Panc1 (cell line): ENCODE measurements around the gene LPIN2. TPM values are rescaled to one million over a fixed set of nuclear protein-coding genes. Genes with fewer than 3 reads are reported as not detected.

Experiments used
- ATAC-seq: fragments of 200-7000 bp; cut with Tn5 transposase; 2 replicates; pipeline ENCODE4 v1.9.1; 2020; ENCODE audit warnings: mild to moderate bottlenecking, moderate library complexity
- BruUV-seq: library from RNA; stranded (reverse); fragments of 400-500 nt; replicated peaks from 2 replicates; lab custom pipeline; 2021; lab: Mats Ljungman, UMichigan
- CTCF ChIA-PET: fragments of 300-600 bp; sonication (Branson Sonifier 250); formaldehyde crosslinking; loops from one replicate; lab custom pipeline; 2022; ENCODE audit warnings: antibody characterized with exemption; lab: Charles Lee
- POLR2A ChIA-PET: fragments of 300-600 bp; sonication (Branson Sonifier 250); formaldehyde crosslinking; loops from one replicate; lab custom pipeline; 2022; ENCODE audit warnings: antibody characterized with exemption; lab: Charles Lee
- DNase-seq: peaks from one replicate; pipeline ENCODE4 v3.0.0-alpha.2; 2010; ENCODE audit warnings: low read depth, low spot score
- H3K27ac ChIP-seq: 2 replicates; pipeline ENCODE4 v1.5.1; 2011; ENCODE audit warnings: mild to moderate bottlenecking, low read length, inconsistent platforms
- H3K27me3 ChIP-seq: fragments of 200-500 bp; sonication (Bioruptor generic); 2 replicates; pipeline ENCODE4 v1.6.0; 2014; ENCODE audit warnings: low read length, inconsistent platforms; ENCODE audit not compliant: control insufficient read depth, insufficient read depth
- H3K36me3 ChIP-seq: fragments of 200-500 bp; sonication (Bioruptor generic); 2 replicates; pipeline ENCODE4 v1.5.1; 2014; ENCODE audit warnings: inconsistent platforms, mild to moderate bottlenecking, low read length, moderate library complexity; ENCODE audit not compliant: control insufficient read depth, insufficient read depth
- H3K4me1 ChIP-seq: 2 replicates; pipeline ENCODE4 v1.5.1; 2011; ENCODE audit warnings: inconsistent platforms, mild to moderate bottlenecking, low read length, moderate library complexity; ENCODE audit not compliant: control insufficient read depth, insufficient read depth
- H3K4me3 ChIP-seq, 2 experiments: 2 replicates each; pipeline ENCODE4 v1.5.1; 2011 to 2012; ENCODE audit warnings: low read depth in 2 of 2, low read length in 2 of 2, mild to moderate bottlenecking in 2 of 2, inconsistent platforms in 1 of 2, moderate library complexity in 1 of 2
- H3K9me3 ChIP-seq: fragments of 200-500 bp; sonication (Bioruptor generic); 2 replicates; pipeline ENCODE4 v1.5.1; 2014; ENCODE audit warnings: low read depth, mild to moderate bottlenecking, inconsistent platforms, low read length, moderate library complexity; ENCODE audit not compliant: control insufficient read depth, insufficient read depth
- CTCF ChIP-seq: fragments of 450-650 bp; IDR thresholded peaks from 2 replicates; pipeline ENCODE4 v1.5.1; 2017; ENCODE audit warnings: mild to moderate bottlenecking
- POLR2AphosphoS5 ChIP-seq: IDR thresholded peaks from 2 replicates; pipeline ENCODE4 v1.6.1; 2012; ENCODE audit warnings: mild to moderate bottlenecking, low read depth, low read length, moderate library complexity
- SIN3A ChIP-seq: IDR thresholded peaks from 2 replicates; pipeline ENCODE4 v1.6.1; 2012; ENCODE audit warnings: low read depth, mild to moderate bottlenecking, low read length, moderate library complexity, borderline replicate concordance; ENCODE audit not compliant: insufficient read depth
- TCF7L2 ChIP-seq: IDR thresholded peaks from 2 replicates; pipeline ENCODE4 v1.6.1; 2011; ENCODE audit warnings: mild to moderate bottlenecking, low read depth, low read length, inconsistent platforms
- in situ Hi-C: cut with HindIII; loops from 2 replicates; pipeline ENCODE4 v1.10.0; 2016; ENCODE audit warnings: low sequenced_read_pairs, low pct_unique_long_range_greater_than_20kb
- intact Hi-C: fragments of 100-400 bp; cut with micrococcal nuclease; formaldehyde crosslinking; loops from one replicate; pipeline ENCODE4 v1.10.0; 2022; ENCODE audit not compliant: unreplicated experiment
- total RNA-seq: library from RNA; stranded (reverse); gene quantifications from one replicate; pipeline ENCODE4 v1.2.1, GENCODE V29; 2021; ENCODE audit not compliant: unreplicated experiment
- TF ChIP-seq, protein P1 (sequence below), 2 experiments: IDR thresholded peaks; 2 replicates each; pipeline ENCODE4 v1.6.1; 2011 to 2012; ENCODE audit warnings: low read depth in 2 of 2, control low read depth in 1 of 2, low read length in 1 of 2, mild to moderate bottlenecking in 1 of 2, moderate library complexity in 1 of 2; ENCODE audit not compliant: insufficient read depth in 1 of 2

LPIN2 gene
- total RNA-seq, 1 experiment from 2014 or later = 38.3 TPM

DNA sequence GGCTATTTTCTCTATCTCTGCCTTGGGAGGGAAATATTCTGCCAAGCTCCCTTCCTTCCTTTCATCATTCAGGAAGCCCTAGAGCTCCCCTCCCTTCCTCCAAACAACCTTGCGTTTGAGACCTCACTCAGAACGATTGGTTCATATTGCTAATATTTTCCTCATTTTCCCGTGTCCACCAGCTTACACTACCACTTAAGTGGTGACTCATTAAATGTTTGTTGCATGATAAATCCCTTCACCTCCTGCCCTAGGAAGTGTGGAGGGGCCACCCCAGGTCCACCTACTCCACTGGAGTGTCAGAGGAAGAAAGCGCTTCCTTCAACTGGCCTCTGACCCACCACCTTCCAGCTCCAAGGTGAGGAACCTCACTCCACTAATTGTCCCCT, 2.3 kb upstream of the LPIN2 start:
- Histone ChIP-seq H3K27ac (peak overlapping the region; percentile 58), H3K9me3 (no peaks in the 10 kb centered on the region), H3K4me3 (no peak overlapping the region), H3K4me1 (peaks cover 29% of the 10 kb centered on the region), H3K27me3 (no peaks in the 10 kb centered on the region), H3K36me3 (no peaks in the 10 kb centered on the region)
- in situ Hi-C loops = no loop called here
- intact Hi-C loops = no loop called here
- DNase-seq = peak; percentile 30
- BruUV-seq = no TSS peak
- TF ChIP-seq CTCF = no peak
- TF ChIP-seq POLR2AphosphoS5 = no peak
- TF ChIP-seq, protein P1, sequence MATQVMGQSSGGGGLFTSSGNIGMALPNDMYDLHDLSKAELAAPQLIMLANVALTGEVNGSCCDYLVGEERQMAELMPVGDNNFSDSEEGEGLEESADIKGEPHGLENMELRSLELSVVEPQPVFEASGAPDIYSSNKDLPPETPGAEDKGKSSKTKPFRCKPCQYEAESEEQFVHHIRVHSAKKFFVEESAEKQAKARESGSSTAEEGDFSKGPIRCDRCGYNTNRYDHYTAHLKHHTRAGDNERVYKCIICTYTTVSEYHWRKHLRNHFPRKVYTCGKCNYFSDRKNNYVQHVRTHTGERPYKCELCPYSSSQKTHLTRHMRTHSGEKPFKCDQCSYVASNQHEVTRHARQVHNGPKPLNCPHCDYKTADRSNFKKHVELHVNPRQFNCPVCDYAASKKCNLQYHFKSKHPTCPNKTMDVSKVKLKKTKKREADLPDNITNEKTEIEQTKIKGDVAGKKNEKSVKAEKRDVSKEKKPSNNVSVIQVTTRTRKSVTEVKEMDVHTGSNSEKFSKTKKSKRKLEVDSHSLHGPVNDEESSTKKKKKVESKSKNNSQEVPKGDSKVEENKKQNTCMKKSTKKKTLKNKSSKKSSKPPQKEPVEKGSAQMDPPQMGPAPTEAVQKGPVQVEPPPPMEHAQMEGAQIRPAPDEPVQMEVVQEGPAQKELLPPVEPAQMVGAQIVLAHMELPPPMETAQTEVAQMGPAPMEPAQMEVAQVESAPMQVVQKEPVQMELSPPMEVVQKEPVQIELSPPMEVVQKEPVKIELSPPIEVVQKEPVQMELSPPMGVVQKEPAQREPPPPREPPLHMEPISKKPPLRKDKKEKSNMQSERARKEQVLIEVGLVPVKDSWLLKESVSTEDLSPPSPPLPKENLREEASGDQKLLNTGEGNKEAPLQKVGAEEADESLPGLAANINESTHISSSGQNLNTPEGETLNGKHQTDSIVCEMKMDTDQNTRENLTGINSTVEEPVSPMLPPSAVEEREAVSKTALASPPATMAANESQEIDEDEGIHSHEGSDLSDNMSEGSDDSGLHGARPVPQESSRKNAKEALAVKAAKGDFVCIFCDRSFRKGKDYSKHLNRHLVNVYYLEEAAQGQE (IDR thresholded peaks at IDR 0.05; ENCODE audit: insufficient read depth in 1 of 2, low read depth in 2 of 2, low read length in 1 of 2) = no peak
- TF ChIP-seq SIN3A = no peak
- no peak for TF ChIP-seq TCF7L2
- no peak for ATAC-seq
- POLR2A ChIA-PET = no interaction called here
- CTCF ChIA-PET = interaction anchor here (1.9 kb wide), 1 partner anchor 48 kb away, joined by 6 read pairs; no protein-coding TSS in a partner anchor

- peaks cover 34% of the 10 kb centered on the region for H3K4me1 ChIP-seq
- DNase-seq (no peak), ATAC-seq (no peak)
- BruUV-seq = no TSS peak
- in situ Hi-C loops = no loop called here
- TF ChIP-seq CTCF = no peak
- no peaks in the 10 kb centered on the region for H3K36me3 ChIP-seq
- no peaks in the 10 kb centered on the region for H3K9me3 ChIP-seq
- CTCF ChIA-PET = interaction anchor here (1.9 kb wide), 1 partner anchor 49 kb away, joined by 6 read pairs; no protein-coding TSS in a partner anchor
- H3K4me3 ChIP-seq = peak overlapping the region in 1 of 2 experiments; percentile 70; a peak in 3 of 4 replicates
- POLR2A ChIA-PET = interaction anchor here (0.7 kb wide), 2 partner anchors 14 to 216 kb away, joined by 4 to 8 read pairs; no protein-coding TSS in a partner anchor
- no peaks in the 10 kb centered on the region for H3K27me3 ChIP-seq
- H3K27ac ChIP-seq = peak overlapping the region; percentile 80
- intact Hi-C loops = loop anchor here (5.0 kb wide), 1 partner anchor 233 kb away; the partner anchor contains the start of gene MYL12A
Observed at GRCh38 chr18:3014503-3015203, 1.7 kb upstream of the LPIN2 start.
